Trophoblast cell (in vitro differentiated cells and primary cell): Measurements from ENCODE around the gene SULT4A1.

Experiments
- DNase-seq, 2 donors: peaks; one replicate each; pipeline ENCODE4 v3.0.0-alpha.2; 2016
- H2AFZ ChIP-seq: 2 replicates; pipeline ENCODE4 v1.6.1; 2013; ENCODE audit warnings: low read length, moderate library complexity, mild to moderate bottlenecking; ENCODE audit not compliant: insufficient read depth, poor library complexity
- H2AK5ac ChIP-seq: 2 replicates; pipeline ENCODE4 v1.6.1; 2013; ENCODE audit warnings: mild to moderate bottlenecking, low read length
- H2BK120ac ChIP-seq: 2 replicates; pipeline ENCODE4 v1.6.1; 2013; ENCODE audit warnings: low read length, mild to moderate bottlenecking, moderate library complexity; ENCODE audit not compliant: insufficient read depth, poor library complexity
- H2BK12ac ChIP-seq: 2 replicates; pipeline ENCODE4 v1.6.1; 2013; ENCODE audit warnings: mild to moderate bottlenecking, low read length, moderate library complexity
- H2BK5ac ChIP-seq: 2 replicates; pipeline ENCODE4 v1.6.1; 2013; ENCODE audit warnings: low read length, low read depth, moderate library complexity, mild to moderate bottlenecking; ENCODE audit not compliant: poor library complexity
- H3K14ac ChIP-seq: 2 replicates; pipeline ENCODE4 v1.6.1; 2013; ENCODE audit warnings: mild to moderate bottlenecking, low read length
- H3K18ac ChIP-seq: 2 replicates; pipeline ENCODE4 v1.6.1; 2013; ENCODE audit warnings: mild to moderate bottlenecking, low read length
- H3K23ac ChIP-seq: 2 replicates; pipeline ENCODE4 v1.6.1; 2013; ENCODE audit warnings: low read length
- H3K27ac ChIP-seq: 2 replicates; pipeline ENCODE4 v1.5.1; 2013; ENCODE audit warnings: low read depth, mild to moderate bottlenecking, inconsistent platforms, low read length, moderate library complexity
- H3K27me3 ChIP-seq: 2 replicates; pipeline ENCODE4 v1.6.1; 2013; ENCODE audit warnings: inconsistent platforms, mild to moderate bottlenecking, low read length, moderate library complexity; ENCODE audit not compliant: insufficient read depth
- H3K36me3 ChIP-seq, 2 experiments: 1 replicate in 1 of 2; 2 replicates in 1 of 2; pipeline ENCODE4 v1.6.1; 2013; ENCODE audit warnings: low read length in 2 of 2, mild to moderate bottlenecking in 2 of 2, moderate library complexity in 1 of 2; ENCODE audit not compliant: insufficient read depth in 2 of 2, control insufficient read depth in 1 of 2
- H3K4ac ChIP-seq: 2 replicates; pipeline ENCODE4 v1.6.1; 2013; ENCODE audit warnings: low read depth, mild to moderate bottlenecking, low read length, moderate library complexity
- H3K4me1 ChIP-seq, 2 experiments: 1 replicate in 1 of 2; 2 replicates in 1 of 2; pipeline ENCODE4 v1.6.1; 2013; ENCODE audit warnings: low read length in 2 of 2, mild to moderate bottlenecking in 2 of 2, moderate library complexity in 1 of 2; ENCODE audit not compliant: insufficient read depth in 2 of 2, control insufficient read depth in 1 of 2
- H3K4me2 ChIP-seq: 2 replicates; pipeline ENCODE4 v1.6.1; 2013; ENCODE audit warnings: inconsistent platforms, mild to moderate bottlenecking, low read length, moderate library complexity
- H3K4me3 ChIP-seq: 2 replicates; pipeline ENCODE4 v1.5.1; 2013; ENCODE audit warnings: mild to moderate bottlenecking, low read depth, low read length, inconsistent platforms
- H3K79me1 ChIP-seq: one replicate; pipeline ENCODE4 v1.6.1; 2013; ENCODE audit warnings: low read length
- H3K79me2 ChIP-seq: 2 replicates; pipeline ENCODE4 v1.6.1; 2013; ENCODE audit warnings: low read length, mild to moderate bottlenecking; ENCODE audit not compliant: control insufficient read depth, insufficient read depth, poor library complexity
- H3K9ac ChIP-seq: 2 replicates; pipeline ENCODE4 v1.6.1; 2013; ENCODE audit warnings: mild to moderate bottlenecking, low read length
- H3K9me3 ChIP-seq: 2 replicates; pipeline ENCODE4 v1.6.1; 2013; ENCODE audit warnings: low read depth, mild to moderate bottlenecking, control low read depth, inconsistent platforms, low read length; ENCODE audit not compliant: insufficient read depth
- H4K12ac ChIP-seq: 2 replicates; pipeline ENCODE4 v1.6.1; 2013; ENCODE audit warnings: low read depth, mild to moderate bottlenecking, low read length, moderate library complexity
- H4K8ac ChIP-seq: 2 replicates; pipeline ENCODE4 v1.6.1; 2013; ENCODE audit warnings: low read depth, mild to moderate bottlenecking, low read length, moderate library complexity
- H4K91ac ChIP-seq: one replicate; pipeline ENCODE4 v1.6.1; 2013; ENCODE audit warnings: low read depth, mild to moderate bottlenecking, low read length, moderate library complexity
- WGBS: extraction: QIAGEN DNeasy Blood & Tissue Kit; methylation state at CpG from one replicate; pipeline ENCODE4 v1.1.7; 2013; ENCODE audit warnings: missing lambda C conversion rate; ENCODE audit not compliant: insufficient read length, insufficient coverage; ENCODE audit errors: extremely low coverage; 5-methylcytosine and 5-hydroxymethylcytosine counted together

The SULT4A1 gene

GRCh38 chr22:43880541-43880991 is 18.3 kb upstream of the SULT4A1 start:
- Histone ChIP-seq H4K91ac (no peak overlapping the region), H3K36me3 (no peaks in the 10 kb centered on the region), H2AFZ (no peak overlapping the region), H3K4ac (no peak overlapping the region), H3K18ac (no peak overlapping the region), H3K4me1 (no peaks in the 10 kb centered on the region), H2BK120ac (no peak overlapping the region), H3K27ac (no peak overlapping the region), H3K79me1 (no peaks in the 10 kb centered on the region), H3K79me2 (no peaks in the 10 kb centered on the region), H3K27me3 (no peaks in the 10 kb centered on the region), H4K12ac (no peak overlapping the region), H2BK12ac (no peak overlapping the region), H3K23ac (no peak overlapping the region), H3K9me3 (no peaks in the 10 kb centered on the region), H3K4me2 (no peak overlapping the region), H2BK5ac (no peak overlapping the region), H3K9ac (no peak overlapping the region), H3K4me3 (no peak overlapping the region), H2AK5ac (no peak overlapping the region), H3K14ac (no peak overlapping the region), H4K8ac (no peak overlapping the region)
- no CpG with 5 or more reads among the region's 15 CpGs for WGBS
- DNase-seq = no peak

DNA sequence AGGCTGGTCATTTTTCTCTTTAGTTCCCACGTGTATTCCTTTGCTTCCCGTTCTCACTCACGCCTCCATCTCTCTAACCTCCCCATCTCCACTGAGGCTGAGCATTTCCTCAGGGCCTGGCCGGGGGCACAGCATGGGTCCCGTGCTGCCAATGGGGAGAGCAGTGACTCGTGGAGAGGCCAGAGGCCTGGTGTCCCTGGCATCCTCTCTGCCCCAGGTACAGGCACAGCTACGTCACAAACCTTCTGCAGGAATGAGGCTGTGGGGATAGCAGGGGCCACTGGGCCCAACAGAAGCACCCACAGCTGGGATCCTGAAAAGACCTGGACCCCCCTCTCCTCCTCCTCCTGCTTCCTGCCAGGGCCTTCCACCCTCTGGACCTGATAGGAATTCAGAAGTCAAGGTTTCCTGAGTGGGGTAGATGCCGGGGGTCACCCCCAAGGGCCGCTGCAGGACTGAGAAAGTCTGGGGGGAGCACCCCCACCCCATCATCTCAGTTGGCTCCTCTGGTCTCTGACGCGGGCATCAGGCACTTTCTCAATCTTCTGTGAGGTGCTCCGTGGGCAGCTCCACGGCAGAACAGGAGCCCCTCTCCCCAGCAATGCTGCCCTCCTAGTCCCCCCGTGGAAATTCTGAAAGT is 17.7 kb upstream of the SULT4A1 start:
- Histone ChIP-seq H3K79me1 (no peaks in the 10 kb centered on the region), H3K4me3 (no peak overlapping the region), H4K91ac (no peak overlapping the region), H3K27me3 (no peaks in the 10 kb centered on the region), H3K4ac (no peak overlapping the region), H3K36me3 (no peaks in the 10 kb centered on the region), H3K9me3 (no peaks in the 10 kb centered on the region), H2BK5ac (no peak overlapping the region), H2AFZ (no peak overlapping the region), H2BK12ac (no peak overlapping the region), H3K27ac (no peak overlapping the region), H2BK120ac (no peak overlapping the region), H3K14ac (no peak overlapping the region), H3K18ac (no peak overlapping the region), H2AK5ac (no peak overlapping the region), H4K8ac (no peak overlapping the region), H3K79me2 (no peaks in the 10 kb centered on the region), H3K23ac (no peak overlapping the region), H3K9ac (no peak overlapping the region), H3K4me2 (no peak overlapping the region), H3K4me1 (no peaks in the 10 kb centered on the region), H4K12ac (no peak overlapping the region)
- DNase-seq = no peak
- no CpG with 5 or more reads among the region's 14 CpGs for WGBS

- no peak overlapping the region for H3K4me2 ChIP-seq
- no peaks in the 10 kb centered on the region for H3K36me3 ChIP-seq
- WGBS = no CpG with 5 or more reads among the region's 12 CpGs
- no peak overlapping the region for H3K23ac ChIP-seq
- H3K14ac ChIP-seq = no peak overlapping the region
- no peak overlapping the region for H4K91ac ChIP-seq
- H3K27ac ChIP-seq = no peak overlapping the region
- H3K79me2 ChIP-seq = no peaks in the 10 kb centered on the region
- H4K8ac ChIP-seq = no peak overlapping the region
- no peak overlapping the region for H2BK5ac ChIP-seq
- no peaks in the 10 kb centered on the region for H3K79me1 ChIP-seq
- H2AFZ ChIP-seq = no peak overlapping the region
- H3K4ac ChIP-seq = no peak overlapping the region
- no peak for DNase-seq
- no peak overlapping the region for H2AK5ac ChIP-seq
- no peak overlapping the region for H3K18ac ChIP-seq
- peaks cover 2% of the 10 kb centered on the region for H3K9me3 ChIP-seq
- H2BK12ac ChIP-seq = no peak overlapping the region
- no peak overlapping the region for H3K9ac ChIP-seq
- H3K4me3 ChIP-seq = no peak overlapping the region
- H2BK120ac ChIP-seq = no peak overlapping the region
- no peaks in the 10 kb centered on the region for H3K27me3 ChIP-seq
- H4K12ac ChIP-seq = no peak overlapping the region
- H3K4me1 ChIP-seq = no peaks in the 10 kb centered on the region
Measured at GRCh38 chr22:43878831-43879550, 16.7 kb upstream of the SULT4A1 start.

DNA sequence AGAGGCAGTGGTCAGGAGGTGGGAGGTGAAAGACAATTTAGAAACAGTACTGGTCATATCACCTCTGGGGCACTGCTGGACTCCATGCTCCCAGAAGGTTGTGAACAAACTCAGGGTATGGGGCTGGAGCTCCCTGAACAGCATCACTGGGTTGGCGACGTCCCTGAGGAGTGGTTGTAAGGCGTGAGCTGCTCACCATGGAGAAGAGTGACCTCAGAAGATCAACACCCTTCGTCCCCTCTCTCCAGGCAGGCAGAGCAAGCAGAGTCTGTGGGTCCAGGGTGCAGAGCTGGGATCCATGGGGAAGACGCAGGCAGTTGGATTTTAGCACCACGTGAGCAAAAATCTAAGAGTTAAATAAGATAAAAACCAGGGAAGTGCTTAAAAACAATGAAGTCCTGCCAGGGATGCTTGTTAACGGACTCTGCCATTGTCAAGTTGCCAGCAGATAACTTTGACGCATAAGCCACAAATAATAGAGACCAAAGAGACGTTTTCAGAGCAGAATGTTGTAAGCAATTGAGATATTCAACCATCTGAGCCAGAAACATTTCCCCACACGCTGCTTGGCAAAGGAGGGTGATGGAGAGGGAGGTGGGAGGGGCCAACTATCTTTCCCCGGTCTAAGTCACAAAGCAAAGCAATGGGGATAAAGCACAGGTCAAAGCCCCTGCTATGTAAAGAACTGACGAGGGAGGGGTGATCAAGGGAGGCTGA is 15.9 kb upstream of the SULT4A1 start:
- no peak overlapping the region for H2AK5ac ChIP-seq
- no peak overlapping the region for H2BK12ac ChIP-seq
- H3K79me1 ChIP-seq = no peaks in the 10 kb centered on the region
- no peak overlapping the region for H3K4ac ChIP-seq
- H3K4me2 ChIP-seq = no peak overlapping the region
- no peak overlapping the region for H4K8ac ChIP-seq
- H3K18ac ChIP-seq = no peak overlapping the region
- H3K79me2 ChIP-seq = no peaks in the 10 kb centered on the region
- no peak overlapping the region for H2AFZ ChIP-seq
- no peaks in the 10 kb centered on the region for H3K36me3 ChIP-seq
- no peak overlapping the region for H3K23ac ChIP-seq
- DNase-seq = no peak
- no peak overlapping the region for H2BK120ac ChIP-seq
- no peak overlapping the region for H3K4me3 ChIP-seq
- peaks cover 2% of the 10 kb centered on the region for H3K9me3 ChIP-seq
- H4K91ac ChIP-seq = no peak overlapping the region
- no CpG with 5 or more reads among the region's 12 CpGs for WGBS
- no peak overlapping the region for H3K9ac ChIP-seq
- H4K12ac ChIP-seq = no peak overlapping the region
- H3K27me3 ChIP-seq = no peaks in the 10 kb centered on the region
- H2BK5ac ChIP-seq = no peak overlapping the region
- no peaks in the 10 kb centered on the region for H3K4me1 ChIP-seq
- no peak overlapping the region for H3K14ac ChIP-seq
- H3K27ac ChIP-seq = no peak overlapping the region
